H9 (cell line): ENCODE measurements around the gene F7. TPM values are rescaled to one million over a fixed set of nuclear protein-coding genes. Genes with fewer than 3 reads are reported as not detected.

Experiments
- DNase-seq: peaks from one replicate; pipeline ENCODE4 v3.0.0-alpha.2; 2017
- H2AFZ ChIP-seq: one replicate; pipeline ENCODE4 v1.6.1; 2013; ENCODE audit warnings: mild to moderate bottlenecking, low read length, control low read depth, moderate library complexity
- H2AK5ac ChIP-seq: 2 replicates; pipeline ENCODE4 v1.6.1; 2013; ENCODE audit warnings: low read length, control low read depth, mixed read lengths; ENCODE audit not compliant: insufficient read length
- H2BK120ac ChIP-seq: one replicate; pipeline ENCODE4 v1.6.1; 2013; ENCODE audit warnings: low read depth, mild to moderate bottlenecking, low read length, control low read depth, inconsistent platforms; ENCODE audit not compliant: poor library complexity, severe bottlenecking
- H2BK12ac ChIP-seq: 2 replicates; pipeline ENCODE4 v1.6.1; 2013; ENCODE audit warnings: low read length, control low read depth, mixed read lengths, low read depth; ENCODE audit not compliant: insufficient read length
- H2BK15ac ChIP-seq: 2 replicates; pipeline ENCODE4 v1.6.1; 2013; ENCODE audit warnings: low read depth, low read length, control low read depth
- H2BK20ac ChIP-seq: one replicate; pipeline ENCODE4 v1.6.1; 2013; ENCODE audit warnings: low read depth, mild to moderate bottlenecking, low read length, control low read depth, inconsistent platforms; ENCODE audit not compliant: poor library complexity, severe bottlenecking
- H2BK5ac ChIP-seq: 2 replicates; pipeline ENCODE4 v1.6.1; 2013; ENCODE audit warnings: low read length, control low read depth, mixed read lengths; ENCODE audit not compliant: insufficient read length
- H3K14ac ChIP-seq: 2 replicates; pipeline ENCODE4 v1.6.1; 2013; ENCODE audit warnings: low read length, control low read depth; ENCODE audit not compliant: insufficient read depth
- H3K18ac ChIP-seq: 2 replicates; pipeline ENCODE4 v1.6.1; 2013; ENCODE audit warnings: low read depth, mild to moderate bottlenecking, mixed read lengths, low read length, control low read depth; ENCODE audit not compliant: insufficient read length
- H3K23ac ChIP-seq: 2 replicates; pipeline ENCODE4 v1.6.1; 2013; ENCODE audit warnings: low read length, control low read depth, mixed read lengths, low read depth; ENCODE audit not compliant: insufficient read length
- H3K23me2 ChIP-seq: 2 replicates; pipeline ENCODE4 v1.6.1; 2013; ENCODE audit warnings: low read depth, mild to moderate bottlenecking, mixed read lengths, low read length, control low read depth; ENCODE audit not compliant: insufficient read length, poor library complexity, severe bottlenecking
- H3K27ac ChIP-seq: 2 replicates; pipeline ENCODE4 v1.5.1; 2013; ENCODE audit warnings: low read length, control low read depth, mixed read lengths, low read depth; ENCODE audit not compliant: insufficient read length
- H3K27me3 ChIP-seq: 2 replicates; pipeline ENCODE4 v1.6.1; 2013; ENCODE audit warnings: low read length, control low read depth, inconsistent platforms; ENCODE audit not compliant: insufficient read depth
- H3K4ac ChIP-seq: 2 replicates; pipeline ENCODE4 v1.6.1; 2013; ENCODE audit warnings: low read depth, mild to moderate bottlenecking, control low read depth, inconsistent platforms, low read length, moderate library complexity
- H3K4me1 ChIP-seq: 2 replicates; pipeline ENCODE4 v1.6.1; 2013; ENCODE audit warnings: low read length, control low read depth, inconsistent platforms; ENCODE audit not compliant: insufficient read depth
- H3K4me2 ChIP-seq: 2 replicates; pipeline ENCODE4 v1.6.1; 2013; ENCODE audit warnings: low read length, control low read depth, mixed read lengths; ENCODE audit not compliant: insufficient read length, insufficient read depth
- H3K56ac ChIP-seq: 2 replicates; pipeline ENCODE4 v1.6.1; 2013; ENCODE audit warnings: low read depth, mild to moderate bottlenecking, mixed read lengths, low read length, control low read depth; ENCODE audit not compliant: insufficient read length
- H3K79me1 ChIP-seq: 2 replicates; pipeline ENCODE4 v1.6.1; 2013; ENCODE audit warnings: low read depth, mild to moderate bottlenecking, moderate library complexity, low read length, control low read depth, inconsistent platforms; ENCODE audit not compliant: insufficient read depth, poor library complexity, severe bottlenecking
- H3K79me2 ChIP-seq: 2 replicates; pipeline ENCODE4 v1.6.1; 2013; ENCODE audit warnings: low read length, control low read depth, inconsistent platforms; ENCODE audit not compliant: insufficient read depth
- H3K9ac ChIP-seq: 2 replicates; pipeline ENCODE4 v1.6.1; 2013; ENCODE audit warnings: low read length, control low read depth, mixed read lengths; ENCODE audit not compliant: insufficient read length; ENCODE audit errors: extremely low read depth
- H3K9me3 ChIP-seq: one replicate; pipeline ENCODE4 v1.6.1; 2013; ENCODE audit warnings: low read depth, low read length, inconsistent platforms; ENCODE audit not compliant: control insufficient read depth
- H3T11ph ChIP-seq: one replicate; pipeline ENCODE4 v1.6.1; 2013; ENCODE audit warnings: mild to moderate bottlenecking, low read length, control low read depth, inconsistent platforms
- H4K20me1 ChIP-seq: one replicate; pipeline ENCODE4 v1.6.1; 2013; ENCODE audit not compliant: control insufficient read depth, insufficient read length, insufficient read depth
- H4K5ac ChIP-seq: 2 replicates; pipeline ENCODE4 v1.6.1; 2013; ENCODE audit warnings: low read depth, mild to moderate bottlenecking, mixed read lengths, low read length, control low read depth; ENCODE audit not compliant: insufficient read length
- H4K8ac ChIP-seq: replicated peaks from 2 replicates; pipeline ENCODE4 v1.6.1; 2013; ENCODE audit warnings: low read length, control low read depth, mixed read lengths, low read depth; ENCODE audit not compliant: insufficient read length
- H4K91ac ChIP-seq: 2 replicates; pipeline ENCODE4 v1.6.1; 2013; ENCODE audit warnings: low read depth, mild to moderate bottlenecking, moderate library complexity, mixed read lengths, low read length, control low read depth; ENCODE audit not compliant: insufficient read length
- H3K27ac Mint-ChIP-seq, 3 experiments: 2 replicates in 2 of 3; 3 replicates in 1 of 3; pipeline ENCODE4 v1.8.0; 2020 to 2021; ENCODE audit warnings: mixed read lengths in 3 of 3, mild to moderate bottlenecking in 1 of 3, moderate library complexity in 1 of 3
- H3K27me3 Mint-ChIP-seq: 2 replicates; pipeline ENCODE4 v1.8.0; 2021; ENCODE audit warnings: low read depth, mild to moderate bottlenecking, moderate library complexity, mixed read lengths
- H3K36me3 Mint-ChIP-seq, 3 experiments: 2 replicates in 2 of 3; 3 replicates in 1 of 3; pipeline ENCODE4 v1.8.0; 2020 to 2021; ENCODE audit warnings: low read depth in 3 of 3, mixed read lengths in 3 of 3; ENCODE audit not compliant: insufficient read depth in 1 of 3
- H3K4me1 Mint-ChIP-seq, 2 experiments: 2 replicates each; pipeline ENCODE4 v1.8.0; 2020; ENCODE audit warnings: mixed read lengths in 2 of 2
- H3K4me3 Mint-ChIP-seq, 2 experiments: 2 replicates in 1 of 2; 3 replicates in 1 of 2; pipeline ENCODE4 v1.8.0; 2020 to 2021; ENCODE audit warnings: mild to moderate bottlenecking in 2 of 2, mixed read lengths in 2 of 2, moderate library complexity in 1 of 2
- H3K9me3 Mint-ChIP-seq, 2 experiments: 2 replicates in 1 of 2; 3 replicates in 1 of 2; pipeline ENCODE4 v1.8.0; 2020; ENCODE audit warnings: mild to moderate bottlenecking in 2 of 2, mixed read lengths in 2 of 2, moderate library complexity in 1 of 2
- WGBS: extraction: QIAGEN DNeasy Blood & Tissue Kit; methylation state at CpG from one replicate; pipeline ENCODE4 v1.1.7; 2013; ENCODE audit warnings: missing lambda C conversion rate, low lambda C conversion rate, mixed read lengths; ENCODE audit not compliant: insufficient read length; ENCODE audit errors: extremely low coverage; 5-methylcytosine and 5-hydroxymethylcytosine counted together
- total RNA-seq: library from RNA; stranded (reverse); gene quantifications from 2 replicates; pipeline ENCODE4 v1.2.1, GENCODE V29; 2021
- TF ChIP-seq, protein P1 (sequence below): fragments of 200-600 bp; sonication (generic); conservative IDR thresholded peaks from 3 replicates; pipeline ENCODE4 v1.8.0; 2021; ENCODE audit warnings: antibody characterized with exemption, mild to moderate bottlenecking

Gene F7
- total RNA-seq, 1 experiment from 2014 or later, result 0.81 TPM

GRCh38 chr13:113103646-113104045 lies 1.9 kb upstream of the F7 start:
- no peak overlapping the region for H4K91ac ChIP-seq
- H2AK5ac ChIP-seq, result no peak overlapping the region
- no peak overlapping the region; the same call in 1 of the 2 replicates for H3K14ac ChIP-seq
- no peaks in the 10 kb centered on the region for H3K23me2 ChIP-seq
- H4K20me1 ChIP-seq, result peaks cover 4% of the 10 kb centered on the region
- no peak overlapping the region for H2BK5ac ChIP-seq
- Mint-ChIP-seq H3K4me1 (peaks cover 7 to 15% of the 10 kb centered on the region in 2 experiments; a peak in 2 of 4 replicates), H3K9me3 (no peaks in the 10 kb centered on the region; a peak in 1 of 5 replicates), H3K4me3 (no peak overlapping the region), H3K36me3 (no peaks in the 10 kb centered on the region), H3K27ac (no peak overlapping the region), H3K27me3 (peaks cover 10% of the 10 kb centered on the region)
- no peak overlapping the region for H3T11ph ChIP-seq
- no peaks in the 10 kb centered on the region for H3K79me1 ChIP-seq
- no peaks in the 10 kb centered on the region; the same call in 1 of the 2 replicates for H3K4me1 ChIP-seq
- H2BK20ac ChIP-seq, result no peak overlapping the region
- H3K23ac ChIP-seq, result no peak overlapping the region
- no peaks in the 10 kb centered on the region for H3K27me3 ChIP-seq
- no peak overlapping the region for H3K4me2 ChIP-seq
- no peak overlapping the region for H3K4ac ChIP-seq
- TF ChIP-seq, protein P1, sequence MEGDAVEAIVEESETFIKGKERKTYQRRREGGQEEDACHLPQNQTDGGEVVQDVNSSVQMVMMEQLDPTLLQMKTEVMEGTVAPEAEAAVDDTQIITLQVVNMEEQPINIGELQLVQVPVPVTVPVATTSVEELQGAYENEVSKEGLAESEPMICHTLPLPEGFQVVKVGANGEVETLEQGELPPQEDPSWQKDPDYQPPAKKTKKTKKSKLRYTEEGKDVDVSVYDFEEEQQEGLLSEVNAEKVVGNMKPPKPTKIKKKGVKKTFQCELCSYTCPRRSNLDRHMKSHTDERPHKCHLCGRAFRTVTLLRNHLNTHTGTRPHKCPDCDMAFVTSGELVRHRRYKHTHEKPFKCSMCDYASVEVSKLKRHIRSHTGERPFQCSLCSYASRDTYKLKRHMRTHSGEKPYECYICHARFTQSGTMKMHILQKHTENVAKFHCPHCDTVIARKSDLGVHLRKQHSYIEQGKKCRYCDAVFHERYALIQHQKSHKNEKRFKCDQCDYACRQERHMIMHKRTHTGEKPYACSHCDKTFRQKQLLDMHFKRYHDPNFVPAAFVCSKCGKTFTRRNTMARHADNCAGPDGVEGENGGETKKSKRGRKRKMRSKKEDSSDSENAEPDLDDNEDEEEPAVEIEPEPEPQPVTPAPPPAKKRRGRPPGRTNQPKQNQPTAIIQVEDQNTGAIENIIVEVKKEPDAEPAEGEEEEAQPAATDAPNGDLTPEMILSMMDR, result no peak
- H2AFZ ChIP-seq, result no peak overlapping the region
- H2BK120ac ChIP-seq, result no peak overlapping the region
- H4K8ac ChIP-seq, result no peak overlapping the region
- no peaks in the 10 kb centered on the region for H3K9me3 ChIP-seq
- H3K18ac ChIP-seq, result no peak overlapping the region
- H3K56ac ChIP-seq, result no peak overlapping the region
- H4K5ac ChIP-seq, result no peak overlapping the region
- no CpG with 5 or more reads among the region's 9 CpGs for WGBS
- H3K9ac ChIP-seq, result no peak overlapping the region
- DNase-seq, result no peak
- no peaks in the 10 kb centered on the region for H3K79me2 ChIP-seq
- H3K27ac ChIP-seq, result no peak overlapping the region
- H2BK12ac ChIP-seq, result no peak overlapping the region
- H2BK15ac ChIP-seq, result no peak overlapping the region
